CD4-positive, alpha-beta T cell (primary cell): Measurements from ENCODE around the gene P3H3. TPM values are rescaled to one million over a fixed set of nuclear protein-coding genes. Genes with fewer than 3 reads are reported as not detected.
A peak's percentile ranks its signal among the peaks of the same experiment; 100 is the strongest.

Source experiments
- ATAC-seq: fragments of 200-7000 bp; cut with Tn5 transposase; one replicate; pipeline ENCODE4 v1.10.0; 2022; ENCODE audit warnings: mild to moderate bottlenecking; ENCODE audit not compliant: poor library complexity
- CTCF ChIA-PET: fragments of 350-600 bp; sonication (Branson Sonifier 250); formaldehyde crosslinking; loops from one replicate; lab custom pipeline; 2021; ENCODE audit warnings: antibody characterized with exemption, inconsistent platforms; lab: Charles Lee
- POLR2A ChIA-PET: fragments of 350-600 bp; sonication (Branson Sonifier 250); formaldehyde crosslinking; loops from one replicate; lab custom pipeline; 2021; ENCODE audit warnings: antibody characterized with exemption, inconsistent platforms; lab: Charles Lee
- DNase-seq, 14 experiments: peaks; one replicate each; pipeline ENCODE4 v3.0.0-alpha.2; 2013 to 2020; ENCODE audit warnings: mixed read lengths in 2 of 14
- H3K27ac ChIP-seq, 2 donors: one replicate each; pipeline versions ENCODE4 v1.5.1 to v1.7.0; 2013; ENCODE audit warnings: low read length in 2 of 2, low read depth in 1 of 2, mild to moderate bottlenecking in 1 of 2
- H3K27me3 ChIP-seq, 2 experiments: 1 replicate in 1 of 2; 2 replicates in 1 of 2; pipeline versions ENCODE4 v1.6.1 to v1.7.0; 2013; ENCODE audit warnings: low read length in 2 of 2, control low read depth in 1 of 2, mild to moderate bottlenecking in 1 of 2, moderate library complexity in 1 of 2; ENCODE audit not compliant: insufficient read depth in 2 of 2, control insufficient read depth in 1 of 2
- H3K36me3 ChIP-seq: one replicate; pipeline ENCODE4 v1.6.1; 2013; ENCODE audit warnings: low read length, control low read depth; ENCODE audit not compliant: insufficient read depth
- H3K4me1 ChIP-seq: one replicate; pipeline ENCODE4 v1.6.1; 2013; ENCODE audit warnings: low read length, control low read depth; ENCODE audit not compliant: insufficient read depth
- H3K4me3 ChIP-seq: one replicate; pipeline ENCODE4 v1.5.1; 2013; ENCODE audit warnings: mild to moderate bottlenecking, low read length, moderate library complexity
- H3K9me3 ChIP-seq, 2 experiments: 1 replicate in 1 of 2; 2 replicates in 1 of 2; pipeline versions ENCODE4 v1.6.1 to v1.7.0; 2013; ENCODE audit warnings: low read length in 2 of 2, mild to moderate bottlenecking in 2 of 2, control low read depth in 1 of 2, moderate library complexity in 1 of 2; ENCODE audit not compliant: control insufficient read depth in 1 of 2, insufficient read depth in 1 of 2
- H3K27ac Mint-ChIP-seq: one replicate; pipeline ENCODE4 v1.8.0; 2020; ENCODE audit warnings: mixed read lengths
- H3K27me3 Mint-ChIP-seq: one replicate; pipeline ENCODE4 v1.8.0; 2021; ENCODE audit warnings: mixed read lengths
- H3K36me3 Mint-ChIP-seq: one replicate; pipeline ENCODE4 v1.8.0; 2021; ENCODE audit warnings: low read depth, mixed read lengths
- H3K4me1 Mint-ChIP-seq: one replicate; pipeline ENCODE4 v1.8.0; 2021; ENCODE audit warnings: low read depth, mixed read lengths
- H3K4me3 Mint-ChIP-seq: one replicate; pipeline ENCODE4 v1.8.0; 2020; ENCODE audit warnings: mild to moderate bottlenecking, mixed read lengths
- H3K9me3 Mint-ChIP-seq: one replicate; pipeline ENCODE4 v1.8.0; 2020; ENCODE audit warnings: mixed read lengths
- CTCF ChIP-seq: fragments of 200-600 bp; IDR thresholded peaks from one replicate; pipeline ENCODE4 v1.8.0; 2022; ENCODE audit warnings: antibody characterized with exemption, mild to moderate bottlenecking
- intact Hi-C, 2 experiments: fragments of 100-400 bp; cut with DNase I in 1 of 2; cut with micrococcal nuclease in 1 of 2; formaldehyde crosslinking; loops; one replicate each; pipeline versions ENCODE4 v1.15.1 to v1.9.0; 2023 to 2025; cut with DNase I, micrococcal nuclease
- total RNA-seq, 174 experiments: library from RNA in 2 of 174; stranded (reverse) in 2 of 174; gene quantifications; one replicate each; pipeline ENCODE4 v1.2.3 and lab custom pipeline; 2021 to 2026

The P3H3 gene
- total RNA-seq, 2 experiments from 2014 or later, result 2.5 to 4.1 TPM

DNA sequence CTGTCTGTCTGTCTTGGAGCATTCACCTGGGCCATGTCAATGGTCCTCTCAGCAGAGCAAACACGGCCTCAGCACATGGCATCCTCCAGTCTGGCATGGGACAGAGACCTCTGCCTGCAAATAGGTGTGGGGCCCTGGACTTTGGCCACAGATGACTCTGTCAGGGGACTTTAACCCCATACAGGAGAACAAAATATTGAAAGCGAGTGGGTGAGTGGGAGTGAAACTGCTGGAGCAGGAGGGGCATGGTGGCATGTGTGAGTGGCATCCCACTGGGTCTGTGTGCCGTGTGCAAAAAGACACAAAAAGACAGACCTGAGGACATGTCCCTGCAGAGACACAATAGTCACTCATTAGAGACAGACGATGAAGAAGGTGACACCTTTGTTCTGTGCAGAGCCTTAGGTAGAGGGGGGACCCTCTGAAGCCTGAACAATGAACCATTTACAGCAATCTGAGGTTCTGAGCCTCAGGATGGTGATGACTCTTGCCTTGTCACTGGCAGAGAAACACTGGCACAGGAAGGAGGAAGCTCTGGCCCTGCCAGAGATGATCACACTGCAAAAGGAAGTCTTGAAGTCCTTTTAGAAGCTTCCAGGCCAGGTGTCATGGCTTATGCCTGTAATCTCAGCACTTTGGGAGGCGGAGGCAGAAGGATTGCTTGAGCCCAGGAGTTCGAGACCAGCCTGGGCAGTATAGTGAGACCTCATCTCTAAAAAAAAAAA is 48.3 kb upstream of the P3H3 start:
- ATAC-seq (no peak), DNase-seq (no peak)
- Mint-ChIP-seq H3K4me3 (peak overlapping the region; percentile 40), H3K9me3 (no peaks in the 10 kb centered on the region), H3K36me3 (no peaks in the 10 kb centered on the region), H3K27me3 (peaks cover 10% of the 10 kb centered on the region), H3K4me1 (peaks cover 59% of the 10 kb centered on the region), H3K27ac (peak overlapping the region; percentile 77)
- ChIA-PET CTCF (interaction anchor here (1.7 to 2.5 kb wide), 4 partner anchors 13 to 27 kb away, joined by 5 to 17 read pairs (median 7); partner anchors contain the start of genes MLF2 and PTMS), POLR2A (interaction anchor here (0.7 to 3.7 kb wide), 8 partner anchors 8 to 92 kb away, joined by 3 to 24 read pairs (median 4); partner anchors contain the start of genes CD4, CDCA3, LAG3 and MLF2)
- H3K27ac ChIP-seq, result no peak overlapping the region
- peaks cover 0 to 2% of the 10 kb centered on the region in 2 experiments for H3K27me3 ChIP-seq
- H3K4me1 ChIP-seq, result peaks cover 70% of the 10 kb centered on the region
- intact Hi-C loops, result loop anchor here (1.0 to 2.0 kb wide), 5 partner anchors 27 to 163 kb away; partner anchors contain the start of gene MLF2 (in 1 of the 2)
- H3K36me3 ChIP-seq, result no peaks in the 10 kb centered on the region
- TF ChIP-seq CTCF, result no peak
- H3K4me3 ChIP-seq, result no peak overlapping the region
- no peaks in the 10 kb centered on the region for H3K9me3 ChIP-seq

DNA sequence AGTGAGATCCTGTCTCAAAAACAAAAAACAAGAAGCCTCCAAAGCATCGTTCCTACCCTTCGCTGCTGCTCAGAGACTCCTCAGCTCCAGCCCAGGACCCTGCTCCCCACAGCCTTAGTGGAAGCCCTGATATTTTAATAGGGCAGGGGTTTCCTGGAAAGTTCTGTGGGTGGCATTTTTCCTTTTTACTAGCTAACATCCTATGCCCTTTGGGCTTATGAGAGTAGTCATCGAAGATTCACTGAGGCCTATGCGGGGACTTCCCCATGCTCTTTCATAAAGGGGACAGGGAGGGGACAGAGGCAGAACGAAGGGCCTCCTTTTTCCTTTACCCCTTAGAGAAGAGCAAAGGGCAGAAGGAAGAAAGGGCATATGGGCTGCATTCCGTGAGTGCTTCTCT is 47.6 kb upstream of the P3H3 start:
- POLR2A ChIA-PET, result interaction anchor here (0.7 to 3.7 kb wide), 8 partner anchors 9 to 92 kb away, joined by 3 to 24 read pairs (median 4); partner anchors contain the start of genes CD4, CDCA3, LAG3 and MLF2
- Histone ChIP-seq H3K9me3 (no peaks in the 10 kb centered on the region), H3K27ac (no peak overlapping the region), H3K4me1 (peaks cover 70% of the 10 kb centered on the region), H3K4me3 (no peak overlapping the region), H3K36me3 (no peaks in the 10 kb centered on the region), H3K27me3 (no peaks in the 10 kb centered on the region)
- no peak for DNase-seq
- CTCF ChIA-PET, result interaction anchor here (0.7 to 1.9 kb wide), 3 partner anchors 14 to 32 kb away, joined by 3 to 7 read pairs (median 5); partner anchors contain the start of gene MLF2
- ATAC-seq, result no peak
- Mint-ChIP-seq H3K27ac (peak overlapping the region; percentile 77), H3K4me1 (peaks cover 59% of the 10 kb centered on the region), H3K36me3 (no peaks in the 10 kb centered on the region), H3K27me3 (peaks cover 8% of the 10 kb centered on the region), H3K4me3 (no peak overlapping the region), H3K9me3 (no peaks in the 10 kb centered on the region)
- intact Hi-C loops, result no loop called here
- TF ChIP-seq CTCF, result no peak

DNA sequence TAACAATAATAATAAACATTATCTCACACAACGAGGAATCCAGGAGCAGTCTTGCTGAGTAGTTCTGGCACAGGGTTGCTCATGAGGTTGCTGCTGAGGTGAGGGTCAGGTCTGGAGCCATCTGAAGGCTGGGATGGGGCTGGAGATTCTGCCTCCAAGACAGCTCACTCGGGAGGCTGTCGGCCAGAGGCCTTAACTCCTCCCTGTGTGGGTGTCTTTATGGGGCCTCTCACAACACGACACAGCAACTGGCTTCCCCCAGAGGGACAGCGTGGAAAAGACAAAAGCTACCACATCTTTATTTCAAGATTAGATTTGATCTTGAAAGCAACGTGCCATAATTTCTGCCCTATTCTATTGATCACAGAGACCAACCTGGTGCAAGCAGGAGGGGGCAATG is 46.1 kb upstream of the P3H3 start:
- CTCF ChIA-PET, result interaction anchor here (1.9 kb wide), 1 partner anchor 15 kb away, joined by 5 read pairs; no protein-coding TSS in a partner anchor
- POLR2A ChIA-PET, result interaction anchor here (0.6 to 2.0 kb wide), 7 partner anchors 8 to 161 kb away, joined by 3 to 5 read pairs (median 3); partner anchors contain the start of genes MLF2, RNU7-1 and ZNF384
- Mint-ChIP-seq H3K4me1 (peaks cover 69% of the 10 kb centered on the region), H3K4me3 (no peak overlapping the region), H3K9me3 (no peaks in the 10 kb centered on the region), H3K27ac (peak overlapping the region; percentile 93), H3K27me3 (no peaks in the 10 kb centered on the region), H3K36me3 (no peaks in the 10 kb centered on the region)
- Histone ChIP-seq H3K27me3 (no peaks in the 10 kb centered on the region), H3K4me3 (no peak overlapping the region), H3K4me1 (peaks cover 85% of the 10 kb centered on the region), H3K9me3 (no peaks in the 10 kb centered on the region), H3K36me3 (no peaks in the 10 kb centered on the region), H3K27ac (peak overlapping the region in 1 of 2 donors; percentile 52)
- intact Hi-C loops, result no loop called here
- DNase-seq, result no peak
- ATAC-seq, result no peak
- TF ChIP-seq CTCF, result no peak
